KOPT-K1 (cell line): ENCODE data around the gene CACNA2D3.
"Not testable (repeated sequence)": the region's sequence is repeated elsewhere in the genome, so short reads cannot be mapped to it uniquely, and the experiment has no call there.

ENCODE experiments used
- H3K27ac ChIP-seq: fragments of 200-600 bp; sonication (generic); 2 replicates; pipeline ENCODE4 v1.5.1; 2016; ENCODE audit warnings: antibody characterized with exemption, mild to moderate bottlenecking, low read depth, low read length; ENCODE audit not compliant: poor library complexity, severe bottlenecking
- H3K36me3 ChIP-seq: fragments of 200-600 bp; sonication (generic); 2 replicates; pipeline ENCODE4 v1.5.1; 2017; ENCODE audit warnings: antibody characterized with exemption, mild to moderate bottlenecking, low read length, moderate library complexity; ENCODE audit not compliant: insufficient read depth
- H3K9me3 ChIP-seq: fragments of 200-600 bp; sonication (generic); 2 replicates; pipeline ENCODE4 v1.5.1; 2017; ENCODE audit warnings: antibody characterized with exemption, low read length, mild to moderate bottlenecking; ENCODE audit not compliant: insufficient read depth, poor library complexity, severe bottlenecking

The CACNA2D3 gene

DNA sequence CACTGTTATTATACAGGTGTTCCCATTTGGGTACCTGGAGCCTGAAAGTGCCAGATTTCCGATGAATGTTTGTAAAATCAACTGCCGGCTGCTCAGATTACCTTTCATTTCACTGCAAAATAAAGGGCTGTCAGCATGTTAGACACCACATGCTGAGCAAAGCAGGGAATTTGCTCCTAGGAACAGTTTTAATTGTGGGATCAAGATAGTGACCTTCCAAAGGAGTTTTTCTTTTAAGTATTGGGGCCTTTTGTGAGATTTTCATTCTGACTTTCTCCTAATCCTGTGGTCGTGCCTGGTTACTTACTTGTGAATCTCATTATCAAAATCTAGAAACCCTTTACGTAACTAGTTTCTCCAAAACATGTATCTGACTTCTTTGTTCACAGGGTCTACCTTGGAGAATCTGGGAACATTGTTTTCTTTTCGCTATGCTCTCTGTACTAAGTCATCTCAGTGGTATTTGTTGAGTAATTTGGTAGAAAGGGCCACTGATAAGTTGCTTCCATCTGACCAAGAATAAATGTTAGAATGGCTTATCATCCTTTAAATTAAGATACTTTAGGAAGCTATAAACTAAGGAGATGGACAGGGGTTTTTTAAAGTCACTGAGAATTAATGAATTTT is 846.3 kb downstream of the CACNA2D3 start:
- Histone ChIP-seq H3K36me3 (no peaks in the 10 kb centered on the region), H3K27ac (no peak overlapping the region), H3K9me3 (no peaks in the 10 kb centered on the region)

DNA sequence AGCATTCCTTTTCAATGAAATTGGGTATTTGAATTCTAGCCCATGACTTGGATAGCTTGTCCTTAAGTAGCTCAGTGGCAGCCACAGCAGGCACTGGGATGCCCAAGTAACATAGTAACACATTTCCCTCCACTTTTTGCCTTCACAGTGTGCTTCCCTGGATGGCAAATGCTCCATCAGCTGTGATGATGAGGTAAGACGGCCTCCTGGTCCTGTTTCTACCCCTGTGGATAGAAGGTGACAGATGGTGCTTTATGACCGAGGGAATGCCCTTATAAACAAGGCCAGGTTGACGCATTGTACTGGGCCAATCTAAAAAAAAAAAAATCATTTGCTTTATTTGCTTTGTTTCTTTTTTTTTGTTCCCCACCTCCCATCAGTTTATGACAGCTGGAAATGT is 847.3 kb downstream of the CACNA2D3 start:
- no peaks in the 10 kb centered on the region for H3K36me3 ChIP-seq
- no peak overlapping the region for H3K27ac ChIP-seq
- no peaks in the 10 kb centered on the region for H3K9me3 ChIP-seq

DNA sequence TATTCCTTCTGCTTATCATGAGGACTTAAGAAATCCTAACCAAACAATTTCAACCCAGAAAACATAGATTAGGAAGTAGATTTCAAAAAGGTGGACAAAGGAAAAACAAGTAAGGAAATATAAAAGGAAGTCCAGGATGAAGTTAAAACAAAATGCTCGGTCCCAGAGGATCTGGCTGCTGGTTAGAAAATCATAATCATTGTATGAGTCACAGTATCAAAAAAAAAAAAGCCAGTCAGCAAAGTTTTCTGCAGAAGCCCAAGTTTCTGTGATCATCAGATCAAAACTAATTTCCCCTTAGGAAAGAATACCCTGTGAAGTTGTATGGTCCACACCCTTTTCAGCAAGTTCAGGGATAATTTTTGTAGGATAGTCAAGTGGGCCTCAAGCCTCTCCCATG is 848.5 kb downstream of the CACNA2D3 start:
- no peak overlapping the region for H3K27ac ChIP-seq
- H3K36me3 ChIP-seq, result no peaks in the 10 kb centered on the region
- H3K9me3 ChIP-seq, result no peaks in the 10 kb centered on the region

DNA sequence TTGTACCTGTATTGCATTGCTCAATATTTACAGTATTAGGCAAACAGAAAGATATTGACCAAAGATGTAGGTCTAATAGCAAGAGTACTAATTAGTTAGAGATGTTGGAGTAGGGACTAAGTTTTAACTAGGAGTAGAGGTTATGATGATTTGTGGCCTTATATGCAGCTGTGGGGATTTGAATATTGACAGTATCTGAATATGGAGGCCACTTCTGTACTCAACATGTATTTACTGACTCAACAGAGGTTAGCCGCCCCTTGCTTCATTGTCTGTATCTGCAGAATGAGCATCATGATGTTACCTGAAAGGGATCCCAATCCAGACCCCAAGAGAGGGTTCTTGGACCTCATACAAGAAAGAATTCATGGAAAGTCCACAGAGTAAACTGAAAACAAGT is 855.1 kb downstream of the CACNA2D3 start:
- Histone ChIP-seq H3K9me3 (no peaks in the 10 kb centered on the region), H3K36me3 (no peaks in the 10 kb centered on the region), H3K27ac (no peak overlapping the region)

DNA sequence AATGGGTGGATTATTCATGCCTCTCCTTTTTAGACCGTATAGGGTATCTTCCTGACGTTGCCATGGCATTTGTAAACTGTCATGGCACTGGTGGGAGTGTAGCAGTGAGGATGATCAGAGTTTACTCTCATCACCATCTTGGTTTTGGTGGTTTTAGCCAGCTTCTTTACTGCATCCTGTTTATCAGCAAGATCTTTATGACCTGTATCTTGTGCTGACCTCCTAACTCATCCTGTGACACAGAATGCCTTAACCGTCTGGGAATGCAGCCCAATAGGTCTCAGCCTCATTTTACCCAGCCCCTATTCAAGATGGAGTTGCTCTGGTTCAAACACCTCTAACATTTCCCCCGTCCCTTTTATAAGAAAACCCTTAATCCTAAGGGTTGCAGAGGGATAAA is 855.6 kb downstream of the CACNA2D3 start:
- not testable (repeated sequence) for H3K9me3 ChIP-seq, H3K27ac ChIP-seq, H3K36me3 ChIP-seq

DNA sequence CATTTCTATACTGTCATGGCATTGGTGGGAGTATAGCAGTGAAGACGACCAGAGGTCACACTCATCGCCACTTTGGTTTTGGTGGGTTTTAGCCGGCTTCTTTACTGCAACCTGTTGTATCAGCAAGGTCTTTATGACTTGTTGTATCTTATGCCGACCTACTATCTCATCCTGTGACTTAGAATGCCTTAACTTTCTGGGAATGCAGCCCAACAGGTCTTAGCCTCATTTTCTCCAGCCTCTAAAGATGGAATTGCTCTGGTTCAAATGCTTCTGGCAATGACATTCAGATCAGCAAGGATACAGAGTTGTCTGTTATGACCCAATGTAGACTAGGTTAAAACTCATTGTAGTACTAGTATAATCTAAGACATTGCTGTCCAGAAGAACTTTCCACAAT is 860.5 kb downstream of the CACNA2D3 start:
- no peaks in the 10 kb centered on the region for H3K9me3 ChIP-seq

DNA sequence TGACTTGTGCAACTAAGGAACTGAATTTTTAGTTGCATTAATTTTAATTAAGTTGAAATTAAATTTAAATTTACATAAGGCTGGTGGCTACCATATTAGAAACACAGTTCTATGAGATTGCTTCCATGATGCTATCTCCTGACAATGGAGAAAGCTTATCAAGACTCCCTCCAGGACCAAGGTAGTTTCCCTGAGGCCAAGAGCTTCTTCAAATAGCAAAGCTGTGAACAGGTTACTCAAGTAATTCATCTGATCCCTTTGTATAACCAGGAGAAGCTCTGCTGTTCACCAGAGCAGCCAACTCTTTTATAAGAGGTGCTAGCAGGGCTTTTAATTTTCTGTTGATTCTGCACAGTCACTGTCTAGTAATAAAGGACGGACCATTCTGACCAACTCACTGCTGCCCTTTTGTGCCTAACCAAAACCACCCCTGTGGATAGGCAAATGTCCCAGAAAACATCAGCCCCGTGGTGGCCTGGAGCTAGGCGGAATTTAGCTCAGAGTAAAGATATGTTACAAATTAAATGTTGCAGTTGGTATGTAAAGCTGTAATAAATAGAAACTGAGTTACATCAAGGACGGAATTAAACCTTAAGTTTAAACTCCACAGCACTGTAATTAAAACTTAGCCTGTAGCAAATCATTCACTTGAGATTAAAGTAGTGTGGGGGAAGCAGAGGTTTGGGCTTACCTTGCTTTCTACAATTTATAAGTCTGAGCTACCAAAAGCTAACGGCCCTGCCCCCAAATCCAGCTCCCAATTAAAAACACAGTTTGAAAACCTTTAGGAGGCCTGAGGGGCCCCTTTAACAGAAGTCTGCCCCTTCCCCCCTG is 861.1 kb downstream of the CACNA2D3 start:
- no peaks in the 10 kb centered on the region for H3K36me3 ChIP-seq
- H3K9me3 ChIP-seq, result no peaks in the 10 kb centered on the region
- H3K27ac ChIP-seq, result no peak overlapping the region

More for the DNA sequence above, 860.5 kb downstream of the CACNA2D3 start:
- no peak overlapping the region for H3K27ac ChIP-seq
- no peaks in the 10 kb centered on the region for H3K36me3 ChIP-seq

DNA sequence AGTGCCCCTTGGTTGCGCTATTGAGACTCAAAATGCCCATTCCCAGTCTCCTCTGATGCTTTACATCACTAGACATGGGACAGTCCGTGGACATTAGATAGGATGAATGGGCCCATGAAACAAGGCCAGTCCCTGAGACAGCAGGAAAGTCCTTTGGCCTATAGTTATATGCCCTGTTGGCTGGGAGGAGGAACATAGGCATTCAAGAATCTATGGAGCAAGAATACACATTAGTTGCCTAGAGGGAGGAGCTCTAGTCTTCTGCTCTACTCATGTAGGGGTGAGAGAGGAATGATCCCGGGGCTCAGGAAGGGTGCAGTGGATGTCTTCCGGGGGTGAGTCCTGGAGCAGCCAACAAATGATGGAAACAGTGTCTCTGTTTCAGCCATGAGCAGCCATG is 863.5 kb downstream of the CACNA2D3 start:
- no peaks in the 10 kb centered on the region for H3K36me3 ChIP-seq
- no peaks in the 10 kb centered on the region for H3K9me3 ChIP-seq
- H3K27ac ChIP-seq, result no peak overlapping the region

DNA sequence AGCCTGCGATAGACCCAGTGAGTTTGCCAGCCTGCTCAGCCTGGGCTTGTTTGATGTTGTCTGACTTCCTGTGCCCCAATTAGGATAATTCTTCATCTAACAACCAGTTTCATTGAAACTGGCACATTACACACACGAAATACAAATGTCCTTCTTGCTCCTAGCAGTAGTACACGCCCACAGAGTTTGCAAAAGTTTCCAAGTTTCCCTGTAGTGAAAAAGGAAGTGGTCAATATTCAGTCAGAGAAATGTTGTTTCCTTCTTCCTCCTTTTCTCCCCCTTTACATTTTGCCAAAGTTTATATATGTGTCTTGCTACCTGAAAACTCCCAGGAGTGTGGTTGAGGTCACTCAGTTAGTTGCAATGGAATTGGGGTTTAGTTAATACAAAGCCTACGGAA is 863.9 kb downstream of the CACNA2D3 start:
- no peak overlapping the region for H3K27ac ChIP-seq
- no peaks in the 10 kb centered on the region for H3K36me3 ChIP-seq

DNA sequence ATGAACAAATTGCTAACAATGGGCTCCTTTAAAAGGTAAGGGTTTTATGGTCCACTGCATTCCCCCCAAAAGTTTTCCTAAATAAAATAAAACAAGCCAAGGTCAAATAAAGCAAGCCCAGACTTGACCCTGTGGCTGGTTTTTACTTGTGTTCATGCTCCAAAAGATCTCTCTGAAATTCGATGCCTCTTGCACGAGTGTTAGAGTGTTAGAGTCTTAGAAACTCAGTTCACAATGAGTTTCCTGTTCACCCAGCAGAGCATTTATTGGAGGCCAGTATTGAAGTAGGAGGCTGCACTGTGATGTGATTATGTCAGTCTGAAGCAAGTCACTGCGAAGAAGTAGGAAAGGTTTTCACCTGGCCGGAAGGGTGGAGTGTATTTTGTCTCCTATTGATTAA is 865.4 kb downstream of the CACNA2D3 start:
- no peak overlapping the region for H3K27ac ChIP-seq
- no peaks in the 10 kb centered on the region for H3K9me3 ChIP-seq
- no peaks in the 10 kb centered on the region for H3K36me3 ChIP-seq

More for the DNA sequence above, 863.9 kb downstream of the CACNA2D3 start:
- no peaks in the 10 kb centered on the region for H3K9me3 ChIP-seq

DNA sequence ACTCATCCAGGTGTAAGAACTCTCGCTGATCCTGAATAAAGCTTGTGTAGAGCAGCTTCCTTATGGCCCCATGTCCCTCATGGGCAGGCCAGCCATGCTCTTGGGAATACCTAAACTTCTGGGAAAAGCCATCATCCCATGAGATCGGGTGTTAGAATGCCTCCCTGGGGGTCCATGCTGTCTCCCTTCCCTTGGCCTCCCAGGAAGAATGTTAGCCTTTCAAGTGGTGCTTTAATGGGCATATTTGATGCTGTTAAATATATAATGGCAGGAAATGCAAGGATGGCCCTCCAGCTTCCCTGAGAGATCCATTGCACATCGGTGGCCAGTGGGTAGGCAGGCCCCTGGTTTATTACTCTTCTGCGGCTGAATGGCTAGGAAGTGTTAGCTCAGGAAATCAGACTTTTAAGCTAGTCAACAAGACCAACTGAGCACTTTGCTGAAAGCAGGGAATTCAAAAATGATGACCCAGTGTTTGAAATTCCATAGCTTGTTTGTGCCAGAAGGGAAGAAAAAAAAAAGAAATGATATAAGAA is 866.0 kb downstream of the CACNA2D3 start:
- Histone ChIP-seq H3K27ac (no peak overlapping the region), H3K36me3 (no peaks in the 10 kb centered on the region), H3K9me3 (no peaks in the 10 kb centered on the region)

DNA sequence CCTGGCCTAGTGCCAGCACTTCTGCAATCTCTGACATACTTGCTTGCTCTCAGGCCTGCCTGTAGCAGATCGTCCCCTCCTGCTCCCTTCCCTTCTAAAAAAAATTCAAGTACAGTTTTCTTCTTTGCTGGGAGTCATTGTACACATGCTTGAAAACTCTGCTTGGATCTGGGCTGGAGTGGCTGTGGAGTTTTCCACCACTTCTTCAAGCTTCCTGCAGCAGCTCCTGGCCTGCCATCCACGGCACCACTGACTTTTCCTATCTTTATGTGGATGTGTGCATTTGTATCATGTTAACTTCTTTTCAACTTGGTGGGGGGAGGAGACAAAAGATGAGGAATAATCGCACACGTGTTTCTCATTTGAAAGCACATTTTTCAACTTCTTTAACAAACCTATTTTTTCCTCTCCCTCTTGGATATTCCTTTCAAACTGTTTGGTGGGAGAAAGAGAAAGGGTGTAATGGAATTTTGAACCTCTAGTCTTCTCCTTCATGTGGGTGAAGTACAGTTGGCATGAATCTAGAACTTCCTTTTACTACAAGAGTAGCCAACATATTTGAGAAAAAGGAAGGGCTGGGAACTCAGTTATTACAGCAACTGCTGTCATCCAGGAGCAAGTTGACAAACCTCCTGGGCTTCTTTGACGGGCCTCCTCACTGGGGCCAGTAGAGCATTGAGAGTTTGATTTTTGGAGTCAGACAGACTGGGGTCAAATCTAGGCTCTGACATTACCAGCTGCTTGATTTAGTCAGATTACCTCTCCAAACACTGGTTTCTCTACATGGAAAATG is 866.7 kb downstream of the CACNA2D3 start:
- Histone ChIP-seq H3K9me3 (no peaks in the 10 kb centered on the region), H3K36me3 (no peaks in the 10 kb centered on the region), H3K27ac (no peak overlapping the region)

DNA sequence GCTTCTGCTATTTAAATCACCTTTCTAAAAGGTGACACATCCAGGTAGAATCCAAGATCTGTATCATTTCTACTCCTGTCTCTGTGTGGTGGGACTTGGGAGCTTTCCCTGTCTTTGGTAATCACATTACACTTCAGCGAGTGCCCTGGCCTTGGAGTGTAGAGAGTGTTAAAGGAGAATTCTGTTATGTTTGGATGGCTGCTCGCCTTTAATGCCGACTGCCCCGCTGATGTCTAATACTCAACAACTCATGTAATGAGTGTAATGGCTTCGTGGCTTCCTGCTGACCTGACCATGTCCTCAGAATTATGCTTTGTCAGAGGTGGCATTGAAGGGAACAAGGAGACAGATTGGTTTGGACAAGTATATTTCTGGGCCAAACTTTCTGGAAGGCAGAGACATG is 871.8 kb downstream of the CACNA2D3 start:
- H3K9me3 ChIP-seq, result no peaks in the 10 kb centered on the region
- H3K27ac ChIP-seq, result no peak overlapping the region
- no peaks in the 10 kb centered on the region for H3K36me3 ChIP-seq

DNA sequence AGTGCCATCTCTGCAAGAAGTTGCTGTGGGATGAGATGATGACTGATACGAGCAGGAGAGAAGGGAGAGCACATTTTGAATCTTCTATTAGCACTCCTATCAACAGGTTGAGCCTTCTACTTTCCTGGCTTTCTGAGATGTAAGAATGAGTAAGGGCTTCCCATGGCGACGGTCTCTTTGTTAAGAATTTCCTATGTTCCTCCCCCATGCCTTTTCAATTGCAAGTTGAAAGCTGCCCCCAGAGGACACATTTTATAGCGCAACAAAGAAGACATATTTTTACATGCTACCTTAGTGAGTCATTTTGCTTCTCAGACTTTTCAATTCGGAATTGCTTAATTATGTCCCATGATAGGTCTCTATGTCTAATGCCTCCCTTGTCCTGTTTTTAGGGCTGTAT is 876.8 kb downstream of the CACNA2D3 start:
- no peak overlapping the region for H3K27ac ChIP-seq
- no peaks in the 10 kb centered on the region for H3K36me3 ChIP-seq
- no peaks in the 10 kb centered on the region for H3K9me3 ChIP-seq

DNA sequence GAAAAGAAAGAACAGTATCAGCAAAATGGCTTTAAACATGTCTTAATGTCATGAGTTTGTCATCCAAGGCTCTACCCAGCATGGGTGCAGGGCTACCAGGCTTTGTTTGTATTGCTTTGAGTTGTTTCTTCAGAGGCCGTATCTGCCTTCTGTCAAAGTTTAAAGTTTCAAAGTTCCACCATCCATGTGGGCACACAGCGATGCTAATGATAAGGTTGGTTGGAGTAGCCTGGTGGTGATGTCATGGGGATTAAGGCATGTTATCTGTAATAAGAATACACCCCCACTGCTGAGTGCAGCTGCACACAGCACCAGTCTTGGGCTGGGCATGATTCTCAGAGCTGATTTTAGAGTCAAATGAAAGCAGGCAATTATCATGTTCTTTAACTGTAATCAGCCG is 877.5 kb downstream of the CACNA2D3 start:
- Histone ChIP-seq H3K9me3 (no peaks in the 10 kb centered on the region), H3K27ac (no peak overlapping the region), H3K36me3 (no peaks in the 10 kb centered on the region)
